Measurements from ENCODE around the gene SLC9C1.

Gene SLC9C1

GRCh38 chr3:112131111-112131510 lies 162.9 kb downstream of the SLC9C1 start:
- DNase-seq (ENCODE audit: low read depth in 2 of 2), result no peak

DNA sequence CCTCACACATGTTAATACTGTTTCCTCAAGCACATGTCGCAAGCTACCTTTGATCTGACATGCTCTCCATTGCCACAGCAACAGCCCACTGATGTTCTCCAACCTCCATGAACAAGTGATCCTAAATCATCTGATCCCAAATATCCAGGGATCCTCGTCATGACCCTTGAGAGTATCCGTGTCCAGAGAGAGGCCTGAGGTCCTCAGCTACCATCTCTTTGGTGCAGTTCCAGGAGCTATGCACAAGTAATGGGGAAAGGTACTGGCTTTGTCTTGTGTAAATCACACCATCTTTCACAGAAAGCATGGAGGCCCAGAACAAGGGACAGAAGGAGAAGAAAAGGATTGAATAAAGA lies 163.4 kb downstream of the SLC9C1 start:
- no peak for DNase-seq (ENCODE audit: low read depth in 2 of 2)

DNA sequence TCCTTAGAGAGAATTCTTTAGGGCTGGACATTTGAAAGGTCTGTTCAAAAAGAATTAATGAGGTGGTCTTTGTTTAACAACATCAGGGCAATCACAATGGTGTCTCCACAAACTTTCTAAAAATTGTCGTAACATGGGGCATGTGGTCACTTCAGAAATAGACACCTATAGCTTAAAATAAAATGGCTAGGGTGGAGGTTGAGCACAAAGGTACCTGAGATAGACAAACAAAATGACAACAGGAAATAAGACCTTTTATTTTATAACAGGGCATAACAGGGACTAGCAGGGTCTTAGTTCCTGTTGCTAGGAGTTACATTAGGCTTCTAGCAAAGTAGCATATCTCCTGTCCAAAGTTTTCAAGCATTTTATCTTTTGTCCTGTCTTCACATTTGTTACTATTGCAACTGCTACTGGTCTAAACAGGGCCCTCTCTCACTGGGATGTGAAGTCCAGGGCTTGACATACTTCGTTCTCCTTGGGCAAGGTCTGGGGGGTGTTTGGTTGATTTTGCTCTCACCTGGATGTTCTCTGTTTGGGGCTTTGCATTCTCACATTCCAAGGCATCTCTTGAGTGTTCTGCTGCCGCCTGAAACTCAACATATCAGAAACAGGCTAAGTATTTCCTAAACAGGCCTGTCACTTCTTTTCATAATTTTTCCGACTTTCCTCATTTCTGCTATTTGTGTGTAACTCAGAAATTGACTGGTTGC lies 163.9 kb downstream of the SLC9C1 start:
- no peak for DNase-seq (ENCODE audit: low read depth in 2 of 2)

- DNase-seq (ENCODE audit: low read depth in 2 of 2), result peak in 1 of 2 donors; percentile 37
Measured at GRCh38 chr3:112128843-112129727, 164.9 kb downstream of the SLC9C1 start.

DNA sequence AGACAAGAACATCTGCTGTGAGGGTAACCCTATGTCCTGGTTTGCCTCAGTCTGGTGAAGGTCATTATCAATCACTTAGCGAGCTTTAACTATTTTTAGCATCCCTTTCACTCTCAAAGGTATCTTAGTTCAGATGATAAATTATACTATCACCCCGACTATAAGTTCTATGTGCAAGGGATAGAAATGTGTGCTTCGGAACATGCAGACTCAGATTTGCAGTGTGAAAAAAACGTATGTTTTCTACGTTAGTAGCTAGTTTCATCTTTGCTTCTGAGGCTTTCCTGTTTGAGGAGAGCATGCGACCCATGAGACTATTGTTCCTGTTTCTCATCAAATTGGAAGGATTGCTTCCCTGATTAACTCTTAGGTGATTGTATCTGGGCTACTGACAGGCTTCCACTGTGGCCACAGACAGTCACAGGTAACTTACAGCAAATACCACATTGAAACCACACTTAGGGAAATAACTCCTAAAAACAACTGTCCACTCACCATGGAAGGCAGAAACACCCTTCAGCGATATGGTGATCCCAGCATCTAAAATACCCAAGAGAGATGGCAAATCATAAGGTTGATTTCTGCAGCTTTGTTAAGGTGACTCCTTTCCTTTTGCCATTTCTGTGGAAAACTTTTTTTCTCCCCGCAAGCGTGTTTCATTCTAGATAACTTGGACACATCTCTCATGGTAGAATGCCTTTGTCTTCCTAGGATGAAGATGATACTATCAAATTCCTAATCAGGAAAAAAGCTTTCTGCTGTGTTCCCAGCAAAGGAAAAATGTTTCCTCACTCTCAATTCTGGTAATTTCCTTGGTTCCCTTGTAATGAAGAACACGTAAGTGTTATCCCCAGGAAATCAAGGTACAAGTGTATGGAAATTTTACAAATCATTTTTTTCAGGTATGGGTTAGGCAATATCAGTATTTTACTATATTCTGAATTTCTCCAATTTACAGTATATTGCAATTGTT lies 166.2 kb downstream of the SLC9C1 start:
- no peak for DNase-seq (ENCODE audit: low read depth in 2 of 2)

GRCh38 chr3:112126511-112126911 lies 167.5 kb downstream of the SLC9C1 start:
- DNase-seq (ENCODE audit: low read depth in 2 of 2), result no peak

- no peak for DNase-seq (ENCODE audit: low read depth in 2 of 2)
Measured at GRCh38 chr3:112124907-112125607, 169.0 kb downstream of the SLC9C1 start.

DNA sequence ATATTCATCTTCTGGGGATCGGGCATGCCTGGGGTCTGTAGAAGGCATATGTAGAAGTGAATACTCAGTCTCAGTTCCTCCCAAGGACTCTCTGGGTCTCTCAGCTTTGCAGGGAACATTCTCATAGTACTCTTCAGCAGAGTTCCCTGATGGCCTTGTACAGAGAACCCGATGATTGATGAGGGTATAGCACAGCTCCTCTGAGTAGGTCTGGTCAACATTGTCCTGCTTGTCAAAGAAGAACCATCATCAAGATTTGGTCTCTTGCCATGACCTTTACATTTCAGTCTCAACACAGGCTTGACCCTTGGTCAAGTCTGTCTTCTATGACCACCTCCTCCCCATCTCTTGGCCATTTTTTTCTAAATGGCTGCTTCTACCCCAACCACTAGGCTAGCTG lies 170.5 kb downstream of the SLC9C1 start:
- no peak for DNase-seq (ENCODE audit: low read depth in 2 of 2)

DNA sequence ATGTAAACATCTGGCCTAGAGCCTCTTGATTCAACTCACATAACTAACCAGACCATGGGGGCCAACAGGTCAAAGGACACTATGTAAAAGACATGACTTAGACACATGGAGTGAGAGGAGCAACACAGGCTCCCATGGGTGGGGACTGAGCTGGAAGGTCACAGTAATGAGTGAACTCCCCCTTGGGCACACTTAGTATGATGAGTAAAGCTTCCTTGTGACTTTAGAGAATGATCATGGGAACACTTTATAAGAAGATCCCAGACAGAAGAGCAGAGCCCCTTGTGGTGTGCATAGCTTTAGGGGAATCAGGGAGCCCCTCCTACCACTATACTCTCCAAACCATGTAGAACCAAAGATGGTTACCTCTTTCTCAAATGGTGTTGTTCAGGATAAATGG lies 171.1 kb downstream of the SLC9C1 start:
- DNase-seq (ENCODE audit: low read depth in 2 of 2), result no peak

DNA sequence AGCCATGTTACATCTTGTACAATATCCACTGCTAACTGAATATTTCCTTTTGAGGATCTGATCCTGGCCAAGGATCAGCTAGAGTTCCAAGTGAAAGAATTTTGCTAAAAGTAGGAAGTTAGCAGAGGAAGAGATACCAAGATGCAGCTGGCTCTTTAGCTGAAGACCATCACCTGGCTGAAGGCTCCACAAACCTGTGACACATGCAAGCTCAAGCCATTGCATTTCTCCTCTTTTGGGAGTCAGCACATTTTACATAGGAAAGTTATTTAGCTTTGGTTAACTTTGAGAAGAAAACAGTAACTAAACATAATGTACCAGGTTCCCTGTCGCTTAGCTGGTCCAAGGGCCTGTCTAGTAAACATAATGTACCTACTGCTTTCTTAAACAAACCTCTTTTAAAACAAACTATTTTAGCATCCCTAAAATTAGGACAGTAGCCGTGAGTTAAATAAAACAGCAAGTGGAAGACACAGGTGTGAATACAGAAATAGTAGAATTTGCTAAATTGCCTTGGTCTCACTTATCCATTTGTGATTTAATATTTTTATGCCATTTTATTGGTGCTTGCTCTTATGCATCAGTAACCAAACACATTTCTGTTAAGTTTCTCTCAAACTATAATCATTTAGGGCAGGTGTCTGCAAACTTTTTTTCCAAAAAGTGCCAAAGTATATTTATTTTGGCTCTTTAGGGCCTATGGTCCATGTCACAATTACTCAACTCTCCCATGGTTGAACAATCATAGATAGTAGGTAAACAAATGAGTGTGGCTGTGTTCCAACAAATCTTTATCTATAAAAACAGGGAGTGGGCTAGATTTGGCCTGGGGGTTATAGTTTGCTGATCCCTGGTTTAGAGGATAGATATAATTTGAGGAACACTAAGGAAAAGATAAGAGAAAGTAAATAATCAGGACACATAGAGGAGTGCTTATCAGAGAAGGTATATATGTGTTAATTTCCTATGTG lies 172.2 kb downstream of the SLC9C1 start:
- DNase-seq (ENCODE audit: low read depth in 2 of 2), result no peak

DNA sequence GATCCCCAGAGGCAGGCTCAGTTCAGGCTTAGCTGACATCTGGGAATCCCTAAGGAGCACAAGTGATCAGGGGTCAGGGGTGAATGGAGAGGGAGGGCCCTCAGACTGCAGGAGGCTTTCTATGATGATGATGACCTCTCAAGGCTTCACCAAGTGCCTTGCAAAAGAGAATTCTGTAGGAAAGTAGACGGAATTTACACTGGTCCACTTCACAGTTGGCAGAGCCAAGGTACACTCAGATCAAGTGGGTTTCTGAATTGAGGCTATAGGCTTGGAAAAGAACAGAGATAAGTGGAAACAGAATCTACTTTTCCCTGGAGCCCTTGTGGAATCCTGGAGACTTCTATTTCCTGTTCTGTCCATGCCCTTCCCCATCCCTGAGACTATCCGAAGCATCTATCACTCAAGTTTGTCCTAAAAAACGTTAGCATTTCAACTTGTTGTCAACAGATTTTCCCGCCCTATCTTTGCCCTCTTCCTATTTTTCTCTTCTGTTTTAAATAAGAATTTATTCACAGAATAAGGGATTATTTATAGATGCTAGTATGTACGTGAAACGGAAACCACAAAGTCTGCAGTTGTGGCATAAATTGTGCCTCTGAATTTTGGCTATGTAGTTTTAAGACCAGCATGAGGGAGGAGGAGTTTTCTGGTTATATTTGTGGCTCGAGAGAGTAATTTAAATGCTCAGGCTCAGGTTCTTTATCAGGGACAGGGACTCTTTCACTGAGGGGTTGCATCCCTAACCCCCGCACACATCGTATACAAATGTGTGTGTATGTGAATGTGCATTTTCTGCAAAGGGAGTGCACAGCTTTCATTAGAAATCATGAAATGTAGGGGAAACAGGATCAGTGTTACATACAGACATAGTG lies 173.8 kb downstream of the SLC9C1 start:
- DNase-seq (ENCODE audit: low read depth in 2 of 2), result no peak

DNA sequence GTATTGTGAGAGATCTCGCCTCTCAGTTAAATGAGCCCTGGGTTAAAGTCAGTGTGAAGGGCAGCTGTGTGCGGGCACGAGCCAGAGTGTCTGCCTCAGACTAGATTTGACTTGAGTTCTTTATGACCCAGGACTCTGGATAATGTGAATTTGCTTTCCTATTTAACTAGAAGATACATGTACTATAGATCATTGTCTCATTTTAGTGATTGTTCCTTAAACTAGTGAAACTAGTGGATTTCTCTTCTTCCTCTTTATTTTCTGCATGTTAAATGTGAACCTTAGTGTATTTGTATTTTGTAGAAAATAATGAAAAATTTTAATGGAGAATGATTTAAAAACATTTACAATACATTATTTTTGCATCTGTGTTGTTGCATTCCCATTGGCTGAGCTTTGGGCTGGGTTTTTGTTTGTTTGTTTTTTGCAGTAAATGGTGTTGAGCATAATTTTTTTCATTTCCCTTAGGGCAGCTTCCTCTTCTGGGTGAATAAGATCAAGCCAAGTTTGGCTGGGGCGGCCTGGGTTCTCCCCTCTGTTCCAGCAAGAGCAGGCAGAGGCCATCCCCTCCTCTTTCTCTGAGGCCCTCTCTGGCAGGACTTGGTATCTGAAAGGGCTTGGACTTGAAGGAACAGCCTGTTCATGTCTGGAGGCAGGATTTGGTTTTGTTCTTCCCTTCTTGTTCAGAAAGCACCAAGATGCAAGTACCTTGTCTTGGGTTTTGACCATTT lies 176.0 kb downstream of the SLC9C1 start:
- no peak for DNase-seq (ENCODE audit: low read depth in 2 of 2)

GRCh38 chr3:112117415-112117814 lies 176.6 kb downstream of the SLC9C1 start:
- no peak for DNase-seq (ENCODE audit: low read depth in 2 of 2)

DNA sequence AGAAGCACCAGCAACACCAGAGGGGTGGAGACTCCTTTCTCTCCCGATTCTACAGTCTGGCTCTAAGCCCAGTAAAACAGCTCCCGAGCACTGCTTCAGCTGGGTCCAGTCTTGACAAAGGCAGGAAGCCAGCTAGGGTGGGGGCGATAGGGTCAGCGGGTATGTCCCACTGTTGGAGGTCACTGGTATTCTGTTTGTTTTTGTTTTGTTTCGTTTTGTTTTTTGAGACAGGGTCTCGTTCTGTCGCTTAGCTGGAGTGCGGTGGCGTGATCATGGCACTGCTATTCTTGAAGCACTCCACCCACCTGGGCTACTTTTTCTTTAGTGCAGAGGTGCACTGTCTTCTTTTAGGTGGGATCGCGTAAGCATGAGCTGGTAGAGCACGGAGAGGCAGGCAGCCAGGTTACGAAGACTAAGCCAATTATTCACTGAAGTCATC lies 177.2 kb downstream of the SLC9C1 start:
- no peak for DNase-seq (ENCODE audit: low read depth in 2 of 2)

DNA sequence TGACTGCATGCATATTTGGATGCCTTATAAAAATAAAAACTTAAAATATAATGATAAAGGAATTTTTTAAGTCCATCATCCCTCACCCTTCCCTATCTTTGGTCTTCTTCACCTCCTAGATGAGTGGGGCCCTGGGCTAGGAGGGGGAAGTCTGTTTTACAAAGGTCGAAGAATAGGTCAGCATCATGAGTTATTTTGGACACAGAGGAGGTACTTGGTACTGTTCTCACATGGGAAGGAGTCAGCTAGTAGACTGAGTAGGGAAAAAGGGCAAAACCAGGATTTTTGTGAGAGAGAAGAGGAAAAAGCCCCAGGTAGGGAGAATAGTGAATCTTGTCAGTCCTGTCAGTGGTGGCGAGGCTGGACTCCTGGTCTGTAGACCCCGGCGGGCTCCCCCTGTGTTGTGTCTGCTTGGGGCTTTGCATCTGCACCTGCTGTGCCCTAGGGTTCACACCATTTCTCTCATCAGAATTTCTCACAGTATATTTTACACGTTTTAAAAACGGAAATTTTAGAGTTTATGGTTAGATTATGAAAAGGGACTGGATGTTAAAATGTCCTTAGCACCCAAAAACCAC lies 178.1 kb downstream of the SLC9C1 start:
- DNase-seq (ENCODE audit: low read depth in 2 of 2), result no peak

- no peak for DNase-seq (ENCODE audit: low read depth in 2 of 2)
Measured at GRCh38 chr3:112115161-112115739, 178.8 kb downstream of the SLC9C1 start.

DNA sequence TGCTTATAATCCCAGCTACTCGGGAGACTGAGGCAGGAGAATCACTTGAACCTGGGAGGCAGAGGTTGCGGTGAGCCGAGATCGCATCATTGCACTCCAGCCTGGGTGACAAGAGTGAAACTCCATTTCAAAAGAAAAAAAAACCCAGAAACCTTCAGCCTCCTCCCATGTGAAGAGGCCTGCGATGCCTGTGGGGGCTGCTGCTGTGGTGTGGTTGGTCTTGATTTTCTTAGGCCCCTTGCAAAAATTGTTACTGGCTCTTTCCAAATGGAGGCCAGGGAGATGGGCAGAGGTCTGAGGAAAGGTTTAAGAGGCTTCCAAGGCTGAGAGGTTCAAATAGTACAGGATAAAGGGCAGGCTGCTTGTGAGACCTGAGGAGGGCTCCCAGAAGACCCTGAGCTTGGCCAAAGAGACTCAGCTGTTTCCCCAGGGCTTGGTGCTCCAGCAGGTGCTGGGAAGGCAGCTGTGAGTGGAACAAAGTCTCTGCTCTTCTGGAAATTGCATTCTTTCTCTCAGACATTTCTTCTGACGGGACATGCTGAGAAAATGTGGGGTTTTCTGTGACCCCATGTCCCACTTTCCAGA lies 179.3 kb downstream of the SLC9C1 start:
- DNase-seq (ENCODE audit: low read depth in 2 of 2), result no peak

All from stimulated activated CD4-positive, alpha-beta T cell treated with anti-CD3 and anti-CD28 coated beads, Interleukin-1b, Interleukin-23, amount 100 ng/mL, for 4 hours (primary cell).